Neural progenitor cell (in vitro differentiated cells): Measurements from ENCODE around the gene RASGRF2. TPM values are rescaled to one million over a fixed set of nuclear protein-coding genes. Genes with fewer than 3 reads are reported as not detected.
A peak's percentile ranks its signal among the peaks of the same experiment; 100 is the strongest.

ENCODE experiments used
- DNase-seq: peaks from one replicate; pipeline ENCODE4 v3.0.0-alpha.2; 2016; ENCODE audit warnings: low spot score
- H2AFZ ChIP-seq: fragments of 200-600 bp; sonication (generic); replicated peaks from 2 replicates; pipeline ENCODE4 v1.6.1; 2016; ENCODE audit warnings: antibody characterized with exemption
- H3F3A ChIP-seq: fragments of 200-600 bp; sonication (generic); 2 replicates; pipeline ENCODE4 v1.6.1; 2016; ENCODE audit warnings: antibody characterized with exemption, low read depth
- H3K27ac ChIP-seq: fragments of 200-600 bp; sonication (generic); 2 replicates; pipeline ENCODE4 v1.5.1; 2016; ENCODE audit warnings: mild to moderate bottlenecking
- H3K27me3 ChIP-seq: fragments of 200-600 bp; sonication (generic); 2 replicates; pipeline ENCODE4 v1.6.1; 2016; ENCODE audit warnings: mild to moderate bottlenecking, moderate library complexity
- H3K36me3 ChIP-seq: fragments of 200-600 bp; sonication (generic); 2 replicates; pipeline ENCODE4 v1.5.1; 2016
- H3K4me1 ChIP-seq: fragments of 200-600 bp; sonication (generic); 2 replicates; pipeline ENCODE4 v1.6.1; 2016; ENCODE audit warnings: mixed run types
- H3K4me2 ChIP-seq: fragments of 200-600 bp; sonication (generic); 2 replicates; pipeline ENCODE4 v1.6.1; 2016
- H3K4me3 ChIP-seq: fragments of 200-600 bp; sonication (generic); 2 replicates; pipeline ENCODE4 v1.5.1; 2016
- H3K79me2 ChIP-seq: fragments of 200-600 bp; sonication (generic); 2 replicates; pipeline ENCODE4 v1.6.1; 2016; ENCODE audit warnings: low read depth
- H3K9ac ChIP-seq: fragments of 200-600 bp; sonication (generic); 2 replicates; pipeline ENCODE4 v1.6.1; 2016
- H3K9me3 ChIP-seq: fragments of 200-600 bp; sonication (generic); 2 replicates; pipeline ENCODE4 v1.5.1; 2016; ENCODE audit warnings: low read depth
- H4K20me1 ChIP-seq: fragments of 200-600 bp; sonication (generic); 2 replicates; pipeline ENCODE4 v1.6.1; 2016; ENCODE audit warnings: low read depth
- H3K27ac Mint-ChIP-seq: 3 replicates; pipeline ENCODE4 v1.8.0; 2021; ENCODE audit warnings: mixed read lengths
- H3K27me3 Mint-ChIP-seq: 2 replicates; pipeline ENCODE4 v1.8.0; 2022; ENCODE audit warnings: low read depth, mild to moderate bottlenecking, inconsistent platforms, moderate library complexity, mixed read lengths; ENCODE audit not compliant: insufficient read depth
- H3K36me3 Mint-ChIP-seq: 3 replicates; pipeline ENCODE4 v1.8.0; 2021; ENCODE audit warnings: mixed read lengths
- H3K4me1 Mint-ChIP-seq: 3 replicates; pipeline ENCODE4 v1.8.0; 2021; ENCODE audit warnings: mixed read lengths
- H3K4me3 Mint-ChIP-seq: 3 replicates; pipeline ENCODE4 v1.8.0; 2021; ENCODE audit warnings: mild to moderate bottlenecking, moderate library complexity, mixed read lengths
- H3K9me3 Mint-ChIP-seq: 3 replicates; pipeline ENCODE4 v1.8.0; 2020; ENCODE audit warnings: mixed read lengths
- CTCF ChIP-seq: fragments of 200-600 bp; sonication (generic); IDR thresholded peaks from 2 replicates; pipeline ENCODE4 v1.5.1; 2017; ENCODE audit warnings: antibody characterized with exemption, mild to moderate bottlenecking
- EZH2 ChIP-seq: fragments of 200-600 bp; sonication (generic); IDR thresholded peaks from 2 replicates; pipeline ENCODE4 v1.6.1; 2017; ENCODE audit warnings: antibody characterized with exemption, mild to moderate bottlenecking, moderate library complexity
- EZH2phosphoT487 ChIP-seq: fragments of 200-600 bp; sonication (generic); IDR thresholded peaks from 2 replicates; pipeline ENCODE4 v1.6.1; 2017; ENCODE audit warnings: antibody characterized with exemption
- total RNA-seq: library from RNA; depleted of rRNA; stranded (reverse); fragments of >200 nt; gene quantifications from 2 replicates; pipeline ENCODE4 v1.2.3, GENCODE V29; 2015; ENCODE audit warnings: low replicate concordance

RASGRF2 gene
- total RNA-seq, 1 donor from 2014 or later = 0.15 TPM

GRCh38 chr5:80961376-80962281, 1.5 kb downstream of the RASGRF2 start:
- Mint-ChIP-seq H3K27me3 (peaks cover 31% of the 10 kb centered on the region), H3K4me3 (peak overlapping the region; percentile 82), H3K36me3 (peaks cover 4% of the 10 kb centered on the region), H3K4me1 (peaks cover 13% of the 10 kb centered on the region), H3K9me3 (peaks cover 6% of the 10 kb centered on the region), H3K27ac (no peak overlapping the region)
- H3K79me2 ChIP-seq = no peaks in the 10 kb centered on the region
- H3K36me3 ChIP-seq = no peaks in the 10 kb centered on the region
- DNase-seq = peak; percentile 48
- TF ChIP-seq EZH2phosphoT487 (peak; percentile 57), CTCF (no peak), EZH2 (peak; percentile 89)
- peak overlapping the region; percentile 52 for H3K4me3 ChIP-seq
- H4K20me1 ChIP-seq = peaks cover 6% of the 10 kb centered on the region
- H3K27me3 ChIP-seq = peaks cover 79% of the 10 kb centered on the region
- no peak overlapping the region for H3K27ac ChIP-seq
- H3K4me1 ChIP-seq = peaks cover 28% of the 10 kb centered on the region
- H3F3A ChIP-seq = peaks cover 35% of the 10 kb centered on the region
- H3K9me3 ChIP-seq = no peaks in the 10 kb centered on the region
- no peak overlapping the region for H3K9ac ChIP-seq
- no peak overlapping the region for H2AFZ ChIP-seq
- H3K4me2 ChIP-seq = peak overlapping the region; percentile 89

GRCh38 chr5:80962630-80963520, 2.7 kb downstream of the RASGRF2 start:
- no peak overlapping the region for H3K4me3 ChIP-seq
- peaks cover 6% of the 10 kb centered on the region for H4K20me1 ChIP-seq
- peaks cover 12% of the 10 kb centered on the region for H3K4me1 Mint-ChIP-seq
- peaks cover 22% of the 10 kb centered on the region for H3K4me1 ChIP-seq
- no peak overlapping the region for H2AFZ ChIP-seq
- H3K36me3 Mint-ChIP-seq = peaks cover 4% of the 10 kb centered on the region
- H3K79me2 ChIP-seq = no peaks in the 10 kb centered on the region
- H3K27me3 Mint-ChIP-seq = peaks cover 31% of the 10 kb centered on the region
- H3K9me3 Mint-ChIP-seq = peaks cover 6% of the 10 kb centered on the region
- no peaks in the 10 kb centered on the region for H3K36me3 ChIP-seq
- H3K27ac ChIP-seq = no peak overlapping the region
- H3K4me2 ChIP-seq = no peak overlapping the region
- peaks cover 68% of the 10 kb centered on the region for H3K27me3 ChIP-seq
- H3F3A ChIP-seq = peaks cover 34% of the 10 kb centered on the region
- DNase-seq = peak; percentile 15
- no peak overlapping the region for H3K27ac Mint-ChIP-seq
- no peak overlapping the region for H3K4me3 Mint-ChIP-seq
- no peak for TF ChIP-seq EZH2
- H3K9ac ChIP-seq = no peak overlapping the region
- no peaks in the 10 kb centered on the region for H3K9me3 ChIP-seq

- H3K9ac ChIP-seq = no peak overlapping the region
- Mint-ChIP-seq H3K27ac (no peak overlapping the region), H3K4me3 (no peak overlapping the region), H3K9me3 (peaks cover 6% of the 10 kb centered on the region), H3K27me3 (peaks cover 31% of the 10 kb centered on the region), H3K4me1 (peaks cover 10% of the 10 kb centered on the region), H3K36me3 (peaks cover 4% of the 10 kb centered on the region)
- no peak overlapping the region for H3K4me3 ChIP-seq
- H3K27ac ChIP-seq = no peak overlapping the region
- peaks cover 28% of the 10 kb centered on the region for H3F3A ChIP-seq
- no peaks in the 10 kb centered on the region for H3K9me3 ChIP-seq
- peaks cover 61% of the 10 kb centered on the region for H3K27me3 ChIP-seq
- H3K79me2 ChIP-seq = no peaks in the 10 kb centered on the region
- no peak overlapping the region for H2AFZ ChIP-seq
- H4K20me1 ChIP-seq = peaks cover 6% of the 10 kb centered on the region
- H3K4me2 ChIP-seq = no peak overlapping the region
- TF ChIP-seq CTCF (no peak), EZH2phosphoT487 (no peak), EZH2 (no peak)
- DNase-seq = no peak
- peaks cover 17% of the 10 kb centered on the region for H3K4me1 ChIP-seq
- H3K36me3 ChIP-seq = no peaks in the 10 kb centered on the region
These were observed 3.3 kb downstream of the RASGRF2 start for GRCh38 chr5:80963521-80963895.
